ENCODE measurements around the gene ABTB2.

The ABTB2 gene

GRCh38 chr11:34178209-34178821, 179.5 kb downstream of the ABTB2 start:
- FAIRE-seq (no peak), DNase-seq (ENCODE audit: insufficient read length, low spot score) (no peak)

- DNase-seq (ENCODE audit: insufficient read length, low spot score) = no peak
- FAIRE-seq = no peak
Observed at GRCh38 chr11:34176751-34177209, 181.0 kb downstream of the ABTB2 start.

DNA sequence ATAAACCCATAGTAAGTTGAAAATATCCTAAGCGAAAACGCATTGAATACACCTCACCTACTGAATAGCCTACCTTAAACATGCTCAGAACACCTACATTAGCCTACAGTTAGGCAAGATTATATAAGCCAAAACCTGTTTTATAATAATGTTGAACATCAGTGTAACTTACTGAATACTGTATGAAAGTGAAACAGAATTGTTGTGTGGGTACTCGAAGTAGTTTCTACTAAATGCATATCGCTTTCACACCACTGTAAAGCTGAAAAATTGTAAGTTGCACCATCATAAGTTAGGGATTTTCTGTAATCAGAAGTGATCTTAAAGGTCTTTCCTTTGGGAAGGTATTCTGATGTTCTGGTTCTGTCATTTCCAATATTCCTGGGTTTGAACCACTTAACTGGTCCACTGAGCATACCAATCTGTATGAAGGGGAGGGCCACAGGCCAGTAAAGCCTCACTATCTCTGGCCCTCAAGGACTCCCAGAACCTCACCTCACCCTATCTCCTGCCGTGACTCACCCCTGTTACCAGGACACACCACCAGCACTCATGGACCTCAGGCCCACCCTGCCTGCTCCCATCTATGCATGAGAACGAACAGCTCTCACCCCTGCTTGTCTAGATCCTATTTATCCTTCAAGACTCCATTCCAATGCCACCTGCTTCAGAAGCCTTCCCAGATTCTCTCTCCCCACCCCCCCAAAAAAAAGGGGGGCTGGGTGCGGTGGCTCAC, 182.4 kb downstream of the ABTB2 start:
- no peak for DNase-seq (ENCODE audit: insufficient read length, low spot score)
- FAIRE-seq = no peak

DNA sequence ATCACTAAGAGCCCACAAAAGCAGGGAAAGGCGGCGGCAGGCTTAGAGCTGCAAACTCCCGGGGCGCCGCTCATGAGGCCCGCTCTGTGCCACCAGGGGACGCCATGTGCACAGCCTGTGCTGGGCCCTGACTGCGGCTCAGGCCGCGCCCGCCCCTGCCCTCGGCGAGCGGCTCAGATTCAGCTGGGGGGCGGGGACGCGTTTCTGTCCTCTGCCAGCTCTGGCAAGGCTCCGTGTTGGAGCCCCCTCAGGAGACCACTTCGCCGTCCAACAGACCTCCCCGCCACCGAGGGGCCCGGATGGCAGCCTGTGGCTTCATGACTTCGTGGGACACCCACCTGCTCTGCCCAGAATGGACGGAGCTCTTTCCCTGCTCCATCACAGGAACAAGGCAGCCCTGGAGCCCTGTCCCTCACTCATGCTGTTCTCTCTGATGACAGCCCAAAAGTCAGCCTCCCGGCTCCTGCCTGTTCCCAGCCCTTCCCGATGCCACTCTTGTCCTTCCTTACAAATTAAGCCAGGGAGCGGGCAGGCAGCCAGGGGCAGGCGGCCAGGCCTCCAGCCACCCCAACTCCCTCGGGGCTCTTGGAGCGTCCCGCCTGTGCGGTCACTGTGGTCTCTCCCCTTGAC, 183.3 kb downstream of the ABTB2 start:
- peak; percentile 86 for FAIRE-seq
- peak; percentile 85 for DNase-seq (ENCODE audit: insufficient read length, low spot score)

DNA sequence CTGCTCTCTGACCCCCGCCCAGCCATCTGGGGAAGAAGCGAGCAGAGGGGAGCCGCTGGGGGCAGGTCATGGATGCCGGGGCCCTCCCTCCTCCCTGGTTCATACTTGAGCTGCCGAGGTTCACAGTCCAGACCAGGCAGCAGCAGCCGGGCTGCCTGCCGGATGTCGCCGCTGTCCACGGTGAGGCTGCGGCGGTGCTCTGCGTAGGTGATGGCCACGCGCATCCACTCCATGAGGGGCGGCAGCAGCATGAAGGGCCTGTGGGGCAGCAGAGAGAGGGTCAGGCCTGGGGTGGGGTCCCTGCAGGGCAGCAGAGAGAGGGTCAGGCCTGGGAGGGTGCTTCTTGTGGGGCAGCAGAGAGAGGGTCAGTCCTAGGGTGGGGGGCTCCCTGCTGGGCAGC, 184.8 kb downstream of the ABTB2 start:
- no peak for FAIRE-seq
- no peak for DNase-seq (ENCODE audit: insufficient read length, low spot score)

GRCh38 chr11:34169686-34170085, 188.1 kb downstream of the ABTB2 start:
- FAIRE-seq = no peak
- DNase-seq (ENCODE audit: insufficient read length, low spot score) = no peak

GRCh38 chr11:34168642-34169420, 189.0 kb downstream of the ABTB2 start:
- no peak for FAIRE-seq
- DNase-seq (ENCODE audit: insufficient read length, low spot score) = no peak

GRCh38 chr11:34167961-34168360, 189.8 kb downstream of the ABTB2 start:
- FAIRE-seq (no peak), DNase-seq (ENCODE audit: insufficient read length, low spot score) (no peak)

GRCh38 chr11:34166806-34167740, 190.7 kb downstream of the ABTB2 start:
- FAIRE-seq = no peak
- DNase-seq (ENCODE audit: insufficient read length, low spot score) = no peak

DNA sequence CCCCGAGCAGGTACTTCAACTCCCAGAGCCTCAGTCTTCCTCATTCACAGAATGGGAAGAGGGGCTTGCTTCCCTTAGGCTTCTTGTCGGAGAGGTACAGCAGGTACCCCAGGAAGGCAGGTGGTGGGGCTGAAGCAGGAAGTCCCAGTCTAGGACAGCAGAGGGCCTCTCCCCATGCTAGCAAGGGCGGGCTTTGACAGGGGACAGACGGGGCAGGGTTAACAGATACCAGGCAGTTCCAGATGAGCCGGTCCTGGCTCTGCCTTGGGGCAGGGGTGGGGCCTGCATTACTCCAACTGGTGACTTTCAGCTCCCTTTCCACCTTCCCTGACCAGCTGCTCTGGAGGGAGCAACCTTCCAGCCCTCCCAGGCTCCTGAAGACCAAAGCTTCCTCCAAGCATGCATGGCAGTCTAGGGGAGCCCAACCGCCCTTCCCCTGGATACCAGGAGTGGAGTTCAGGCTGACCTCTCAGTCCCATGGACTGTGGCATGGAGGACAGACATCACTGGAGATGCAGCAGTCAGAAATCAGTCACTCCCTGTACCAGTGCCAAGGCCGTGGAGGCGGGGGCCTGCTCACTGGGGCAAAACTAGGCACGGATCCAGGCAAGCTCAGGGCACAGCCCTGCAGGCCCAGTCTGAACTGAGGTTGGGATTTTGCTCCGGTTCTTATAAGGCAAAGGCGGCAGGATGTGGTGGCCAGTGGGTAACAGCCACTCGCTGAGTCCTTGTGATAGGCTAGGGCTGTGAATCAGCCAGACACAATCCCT, 191.8 kb downstream of the ABTB2 start:
- no peak for FAIRE-seq

GRCh38 chr11:34165121-34165520, 192.7 kb downstream of the ABTB2 start:
- DNase-seq (ENCODE audit: insufficient read length, low spot score) (no peak), FAIRE-seq (no peak)

More for the DNA sequence above, 191.8 kb downstream of the ABTB2 start:
- DNase-seq (ENCODE audit: insufficient read length, low spot score) = no peak

DNA sequence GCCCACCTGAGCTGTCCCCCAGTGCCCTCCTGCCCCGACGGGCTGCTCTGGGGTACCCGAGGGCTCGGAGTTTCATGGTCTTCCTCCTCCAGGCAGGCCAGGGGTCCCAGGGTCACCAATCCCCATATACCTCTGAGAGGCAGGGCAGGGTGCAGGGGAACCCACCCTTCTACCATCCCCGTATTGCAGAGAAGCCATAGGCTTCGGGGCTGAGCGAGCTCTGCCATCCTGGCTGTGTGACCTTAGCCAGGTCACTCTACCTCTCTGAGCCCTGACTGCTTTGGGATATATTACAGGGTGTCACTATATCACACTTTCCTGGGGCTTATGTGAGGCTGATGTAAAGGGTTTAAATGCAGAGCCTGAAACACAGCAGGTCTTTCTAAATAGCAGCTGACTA, 195.0 kb downstream of the ABTB2 start:
- no peak for DNase-seq (ENCODE audit: insufficient read length, low spot score)
- FAIRE-seq = no peak

DNA sequence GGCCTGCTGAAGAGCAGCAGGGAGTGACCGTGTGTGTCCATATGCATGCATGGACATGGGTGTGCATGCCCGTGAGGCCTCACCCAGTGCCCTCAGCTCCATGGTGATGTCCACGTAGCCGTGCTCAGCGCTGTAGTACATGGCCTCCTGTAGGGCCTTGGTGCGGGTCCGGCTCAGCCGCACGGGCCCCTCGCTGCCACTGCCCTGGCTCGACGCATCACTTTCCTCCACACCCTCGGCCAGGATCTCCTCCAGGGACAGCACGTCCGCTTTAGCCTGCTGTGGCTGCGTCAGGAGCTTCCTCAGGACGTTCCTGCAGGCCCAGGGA, 195.4 kb downstream of the ABTB2 start:
- no peak for FAIRE-seq
- DNase-seq (ENCODE audit: insufficient read length, low spot score) = no peak

GRCh38 chr11:34161812-34162492, 195.9 kb downstream of the ABTB2 start:
- no peak for FAIRE-seq

DNA sequence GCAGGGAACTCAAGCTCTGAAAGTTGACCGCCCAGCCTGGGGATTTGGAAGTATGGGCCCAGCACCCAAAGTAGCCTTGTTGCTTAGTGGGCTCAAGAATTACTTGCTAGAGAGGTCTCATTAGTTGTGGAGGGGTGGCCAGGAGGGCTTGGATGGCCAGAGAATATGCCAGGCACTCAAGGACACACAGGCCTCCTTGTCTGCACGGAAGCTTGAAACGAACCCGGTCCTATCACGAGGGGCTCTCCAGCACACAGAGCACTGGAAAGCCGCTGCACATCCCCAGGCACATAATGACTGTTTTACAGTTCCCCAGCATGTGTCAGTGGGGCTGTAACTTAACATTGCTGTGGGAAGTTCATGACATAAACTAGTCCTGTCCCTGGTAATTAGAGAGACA, 196.4 kb downstream of the ABTB2 start:
- no peak for DNase-seq (ENCODE audit: insufficient read length, low spot score)
- no peak for FAIRE-seq

More at GRCh38 chr11:34161812-34162492, 195.9 kb downstream of the ABTB2 start:
- DNase-seq (ENCODE audit: insufficient read length, low spot score) = no peak

- DNase-seq (ENCODE audit: insufficient read length, low spot score) = no peak
- FAIRE-seq = no peak
Observed at GRCh38 chr11:34160791-34161190, 197.0 kb downstream of the ABTB2 start.

DNA sequence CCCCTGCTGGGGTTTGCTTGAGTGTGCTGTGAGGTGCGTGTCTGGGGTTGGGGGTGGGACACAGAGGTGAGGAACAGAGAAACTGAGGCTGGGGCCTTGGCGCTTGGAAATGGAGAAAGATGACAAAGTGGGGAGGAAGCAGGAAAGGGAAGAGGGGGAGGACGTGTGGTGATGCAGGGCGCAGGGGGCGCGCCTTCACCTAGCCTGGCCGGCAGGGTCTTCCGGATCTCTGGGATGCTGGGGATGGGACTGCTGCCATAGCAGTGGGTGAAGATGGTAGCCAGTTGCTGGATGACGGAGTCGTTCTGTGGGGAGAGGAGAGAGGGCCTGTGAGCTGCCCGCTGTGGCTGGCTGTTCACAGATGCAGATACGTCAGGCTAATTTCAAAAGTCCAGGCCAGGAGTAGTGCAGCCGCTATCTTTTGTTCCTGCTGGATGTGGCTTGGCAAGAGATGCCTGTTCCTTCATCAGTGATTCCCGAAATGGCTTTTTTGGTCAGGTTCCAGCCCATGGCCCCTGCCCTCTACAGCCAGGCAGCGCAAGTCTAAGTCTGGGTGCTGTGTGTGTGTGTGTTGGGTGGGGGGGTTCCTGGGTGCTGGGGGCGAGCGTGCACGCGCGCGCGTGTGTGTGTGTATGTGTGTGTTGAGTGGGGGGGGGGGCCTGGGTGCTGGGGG, 197.6 kb downstream of the ABTB2 start:
- DNase-seq (ENCODE audit: insufficient read length, low spot score) (no peak), FAIRE-seq (no peak)

DNA sequence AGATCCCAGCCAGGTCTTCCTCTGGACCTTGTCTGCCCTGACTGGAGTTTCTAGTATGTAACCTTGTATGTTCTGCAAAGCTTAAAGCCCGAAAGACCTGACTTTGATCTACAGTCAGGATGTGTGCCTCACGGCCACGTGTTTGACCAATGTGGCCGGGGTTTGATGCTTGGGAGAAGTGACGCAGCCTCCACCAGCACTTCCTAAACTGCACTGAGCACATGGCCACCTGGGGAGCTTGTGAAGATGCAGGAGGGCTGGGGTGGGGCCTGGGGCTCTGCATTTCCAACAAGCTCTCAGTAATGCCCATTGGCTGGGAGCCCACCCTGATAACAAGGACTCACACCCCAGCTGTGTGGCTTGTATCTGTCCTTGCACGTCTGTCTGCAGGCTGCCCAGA, 199.1 kb downstream of the ABTB2 start:
- FAIRE-seq (no peak), DNase-seq (ENCODE audit: insufficient read length, low spot score) (no peak)

Measured in HTR-8/SVneo (cell line).